ENCODE measurements around the gene PRRX2.

DNA sequence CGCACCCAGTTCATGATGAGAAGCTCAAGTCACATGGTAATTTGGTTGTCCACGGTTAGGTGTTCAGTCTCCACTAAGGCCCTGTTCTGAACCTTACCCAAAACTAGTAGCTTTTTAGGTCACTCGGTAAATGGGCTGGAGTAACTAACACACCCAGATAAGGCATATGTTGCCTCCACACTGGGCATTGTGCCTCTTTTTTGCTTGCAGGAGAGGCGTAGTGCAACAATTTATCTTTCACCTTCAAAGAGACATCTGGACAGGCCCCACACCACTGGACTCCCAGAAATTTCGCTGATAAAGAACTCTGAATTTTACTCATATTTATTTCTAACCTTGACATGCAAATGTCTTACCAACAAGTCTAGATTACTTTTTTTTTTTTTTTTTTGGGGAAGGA lies 104.2 kb downstream of the PRRX2 start:
- TF ChIP-seq CTCF (IDR thresholded peaks at IDR 0.05; ENCODE audit: low read length) (no peak), EZH2 (IDR thresholded peaks at IDR 0.05; ENCODE audit: borderline replicate concordance, low read length) (no peak)

All from OCI-LY1 (cell line).